GM19238 (cell line): ENCODE data around the gene ABCC2.

Experiments used
- DNase-seq: peaks from one replicate; pipeline ENCODE4 v3.0.0; 2011; ENCODE audit warnings: low spot score; ENCODE audit not compliant: insufficient read length

Gene ABCC2

GRCh38 chr10:99770408-99771045 is 11.9 kb upstream of the ABCC2 start:
- no peak for DNase-seq

GRCh38 chr10:99775850-99776249 is 6.6 kb upstream of the ABCC2 start:
- DNase-seq: no peak

- DNase-seq: no peak
Observed at GRCh38 chr10:99777918-99778714, 4.3 kb upstream of the ABCC2 start.

- DNase-seq: no peak
Observed at GRCh38 chr10:99779335-99779734, 3.1 kb upstream of the ABCC2 start.

GRCh38 chr10:99781734-99782429 is 558 bp upstream of the ABCC2 start:
- DNase-seq: no peak

GRCh38 chr10:99784016-99784726 is 1.7 kb downstream of the ABCC2 start:
- no peak for DNase-seq

GRCh38 chr10:99784727-99785441 is 2.4 kb downstream of the ABCC2 start:
- DNase-seq: no peak

GRCh38 chr10:99785646-99786045 is 3.2 kb downstream of the ABCC2 start:
- DNase-seq: no peak

GRCh38 chr10:99787311-99787710 is 4.9 kb downstream of the ABCC2 start:
- DNase-seq: no peak

- DNase-seq: no peak
Observed at GRCh38 chr10:99787782-99788445, 5.5 kb downstream of the ABCC2 start.

- no peak for DNase-seq
Observed at GRCh38 chr10:99788598-99789256, 6.3 kb downstream of the ABCC2 start.

- no peak for DNase-seq
Observed at GRCh38 chr10:99791831-99792230, 9.4 kb downstream of the ABCC2 start.

- no peak for DNase-seq
Observed at GRCh38 chr10:99793819-99794218, 11.4 kb downstream of the ABCC2 start.

GRCh38 chr10:99796928-99797327 is 14.5 kb downstream of the ABCC2 start:
- DNase-seq: no peak

GRCh38 chr10:99798031-99798430 is 15.6 kb downstream of the ABCC2 start:
- DNase-seq: no peak

- no peak for DNase-seq
Observed at GRCh38 chr10:99798920-99799319, 16.5 kb downstream of the ABCC2 start.

- no peak for DNase-seq
Observed at GRCh38 chr10:99799613-99800012, 17.2 kb downstream of the ABCC2 start.

- no peak for DNase-seq
Observed at GRCh38 chr10:99804471-99804870, 22.0 kb downstream of the ABCC2 start.

- DNase-seq: no peak
Observed at GRCh38 chr10:99805190-99805589, 22.8 kb downstream of the ABCC2 start.

GRCh38 chr10:99806091-99806490 is 23.7 kb downstream of the ABCC2 start:
- no peak for DNase-seq
